K562 (cell line): ENCODE data around the gene DYRK1B. TPM values are rescaled to one million over a fixed set of nuclear protein-coding genes. Genes with fewer than 3 reads are reported as not detected.
A peak's percentile ranks its signal among the peaks of the same experiment; 100 is the strongest.

Experiments
- ASH1L ChIP-seq: fragments of 450-650 bp; IDR thresholded peaks from 2 replicates; pipeline ENCODE4 v1.6.1; 2018; ENCODE audit warnings: borderline replicate concordance, mild to moderate bottlenecking, low read depth; ENCODE audit not compliant: partially characterized antibody
- EHMT2 ChIP-seq: fragments of 450-650 bp; IDR thresholded peaks from 2 replicates; pipeline ENCODE4 v1.6.1; 2018; ENCODE audit warnings: antibody characterized with exemption
- IRF2 ChIP-seq: sonication (generic); formaldehyde crosslinking; IDR thresholded peaks from 2 replicates; pipeline ENCODE4 v1.8.1; 2022; ENCODE audit warnings: mild to moderate bottlenecking, missing genetic modification reagents
- JUN ChIP-seq, 2 experiments: sonication (generic) in 1 of 2; formaldehyde crosslinking in 1 of 2; IDR thresholded peaks; 2 replicates each; pipeline versions ENCODE4 v1.6.1 to v1.8.0; 2012 to 2022; ENCODE audit warnings: borderline replicate concordance in 2 of 2, mild to moderate bottlenecking in 2 of 2, improper control_type of control experiment in 1 of 2, low read depth in 1 of 2, low read length in 1 of 2, missing genetic modification reagents in 1 of 2
- LCOR ChIP-seq: sonication (generic); formaldehyde crosslinking; IDR thresholded peaks from 2 replicates; pipeline ENCODE4 v1.8.0; 2022; ENCODE audit warnings: mild to moderate bottlenecking, missing genetic modification reagents
- MAZ ChIP-seq, 2 experiments: fragments of 450-650 bp in 1 of 2; sonication (generic) in 1 of 2; formaldehyde crosslinking; IDR thresholded peaks in 1 of 2; conservative IDR thresholded peaks in 1 of 2; 2 replicates each; pipeline versions ENCODE4 v1.4.0 to v1.5.0; 2020; ENCODE audit warnings: mild to moderate bottlenecking in 1 of 2, missing genetic modification reagents in 1 of 2
- MIER1 ChIP-seq: fragments of 450-650 bp; IDR thresholded peaks from 2 replicates; pipeline ENCODE4 v1.6.1; 2016; ENCODE audit warnings: antibody characterized with exemption, mild to moderate bottlenecking, low read depth
- NCOA1 ChIP-seq: fragments of 450-650 bp; IDR thresholded peaks from 2 replicates; pipeline ENCODE4 v1.6.1; 2016; ENCODE audit warnings: low read depth
- NEUROD1 ChIP-seq: fragments of 150-350 bp; IDR thresholded peaks from 2 replicates; pipeline ENCODE4 v1.6.1; 2014; ENCODE audit warnings: borderline replicate concordance, low read length, low read depth; ENCODE audit not compliant: partially characterized antibody
- NFE2 ChIP-seq: IDR thresholded peaks from 2 replicates; pipeline ENCODE4 v1.6.1; 2014; ENCODE audit warnings: antibody characterized with exemption, low read depth
- NFE2L1 ChIP-seq: fragments of 450-650 bp; IDR thresholded peaks from 2 replicates; pipeline ENCODE4 v1.6.1; 2016; ENCODE audit warnings: missing genetic modification characterization, low read depth, mild to moderate bottlenecking, missing compliant biosample characterization, moderate library complexity, borderline replicate concordance
- SMAD4 ChIP-seq: fragments of 250-450 bp; sonication (Bioruptor Pico); conservative IDR thresholded peaks from 2 replicates; pipeline ENCODE4 v1.8.0; 2021; ENCODE audit warnings: inconsistent platforms, mild to moderate bottlenecking, moderate library complexity
- TARDBP ChIP-seq: fragments of 450-650 bp; IDR thresholded peaks from 2 replicates; pipeline ENCODE4 v1.6.1; 2016
- U2AF2 ChIP-seq: fragments of 200-400 bp; formaldehyde crosslinking; optimal IDR thresholded peaks from 2 replicates; pipeline ENCODE3; 2017; ENCODE audit warnings: low read depth, mild to moderate bottlenecking, low read length
- ZBTB2 ChIP-seq: fragments of 450-650 bp; IDR thresholded peaks from 2 replicates; pipeline ENCODE4 v1.6.1; 2016; ENCODE audit warnings: antibody characterized with exemption
- ZNF3 ChIP-seq: fragments of 250-450 bp; sonication (Bioruptor Pico); IDR thresholded peaks from 2 replicates; pipeline ENCODE4 v1.5.0; 2021; ENCODE audit warnings: mild to moderate bottlenecking, moderate library complexity
- ZNF316 ChIP-seq: fragments of 450-650 bp; IDR thresholded peaks from 2 replicates; pipeline ENCODE4 v1.6.1; 2016
- polyA plus RNA-seq, 8 experiments: library from polyadenylated mRNA; depleted of rRNA in 4 of 8; stranded (reverse) in 5 of 8; unstranded in 3 of 8; fragments of >200 nt; fragmentation: Nextera tagmentation in 2 of 8; fragmentation: Illumina TruSeq in 1 of 8; extraction: Ambion mirVana in 2 of 8; extraction: Trizol in 1 of 8; gene quantifications; 2 replicates each; pipeline versions ENCODE4 v1.2.1 to v1.2.3, GENCODE V29; 2011 to 2014; ENCODE audit warnings: inconsistent platforms in 1 of 8, missing spikeins in 1 of 8
- total RNA-seq, 7 experiments: library from RNA; depleted of rRNA in 6 of 7; stranded (reverse); fragments of >200 nt in 6 of 7; fragmentation: Illumina TruSeq in 2 of 7; extraction: Trizol in 2 of 7; gene quantifications; 2 replicates each; pipeline versions ENCODE4 v1.2.1 to v1.2.3, GENCODE V29; 2011 to 2021; ENCODE audit warnings: low replicate concordance in 1 of 7
- TF ChIP-seq, protein P1 (sequence below): fragments of 450-650 bp; IDR thresholded peaks from 2 replicates; pipeline ENCODE4 v1.7.0; 2016; ENCODE audit warnings: borderline replicate concordance
- TF ChIP-seq, protein P2 (sequence below), 3 experiments: IDR thresholded peaks in 2 of 3; conservative IDR thresholded peaks in 1 of 3; 2 replicates each; pipeline ENCODE4 v1.5.1; 2011 to 2012; ENCODE audit warnings: low read length in 3 of 3, mild to moderate bottlenecking in 3 of 3, control low read depth in 2 of 3, improper control_type of control experiment in 1 of 3, inconsistent platforms in 1 of 3, low read depth in 1 of 3, mixed read lengths in 1 of 3, moderate library complexity in 1 of 3; ENCODE audit not compliant: insufficient read depth in 2 of 3
- TF ChIP-seq, protein P3 (sequence below): IDR thresholded peaks from 2 replicates; pipeline ENCODE4 v1.6.1; 2012; ENCODE audit warnings: low read depth, low read length, improper control_type of control experiment, borderline replicate concordance

Gene DYRK1B
- total and polyA plus RNA-seq, 9 of the 15 experiments (the other 6 are each of a cell fraction or from before 2014, with no cell fraction given), result 0.91 to 5.2 (median 1.5) TPM; not detected in 2

DNA sequence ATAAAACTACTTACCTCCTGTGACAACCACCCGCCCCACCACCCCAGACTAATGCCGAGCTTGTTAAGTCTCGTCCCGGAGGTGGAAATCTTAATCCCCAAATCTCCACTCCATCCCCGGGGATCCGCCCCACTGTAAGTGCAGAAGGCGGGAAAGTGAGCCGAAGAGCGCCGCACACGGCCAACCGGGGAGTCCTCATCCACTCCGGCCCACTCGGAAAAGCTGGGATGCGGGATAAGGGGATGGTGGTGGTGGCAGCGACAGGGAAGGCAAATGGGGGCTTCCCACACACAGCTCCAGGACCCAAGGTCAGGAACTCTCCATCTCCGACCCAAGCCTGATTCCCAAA is 11.6 kb upstream of the DYRK1B start (continued):
- TF ChIP-seq, protein P1, sequence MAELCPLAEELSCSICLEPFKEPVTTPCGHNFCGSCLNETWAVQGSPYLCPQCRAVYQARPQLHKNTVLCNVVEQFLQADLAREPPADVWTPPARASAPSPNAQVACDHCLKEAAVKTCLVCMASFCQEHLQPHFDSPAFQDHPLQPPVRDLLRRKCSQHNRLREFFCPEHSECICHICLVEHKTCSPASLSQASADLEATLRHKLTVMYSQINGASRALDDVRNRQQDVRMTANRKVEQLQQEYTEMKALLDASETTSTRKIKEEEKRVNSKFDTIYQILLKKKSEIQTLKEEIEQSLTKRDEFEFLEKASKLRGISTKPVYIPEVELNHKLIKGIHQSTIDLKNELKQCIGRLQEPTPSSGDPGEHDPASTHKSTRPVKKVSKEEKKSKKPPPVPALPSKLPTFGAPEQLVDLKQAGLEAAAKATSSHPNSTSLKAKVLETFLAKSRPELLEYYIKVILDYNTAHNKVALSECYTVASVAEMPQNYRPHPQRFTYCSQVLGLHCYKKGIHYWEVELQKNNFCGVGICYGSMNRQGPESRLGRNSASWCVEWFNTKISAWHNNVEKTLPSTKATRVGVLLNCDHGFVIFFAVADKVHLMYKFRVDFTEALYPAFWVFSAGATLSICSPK, result no peak
- TF ChIP-seq NEUROD1 (no peak), MAZ (CRISPR knock-in tag; conservative IDR thresholded peaks at IDR 0.05 in 1 of 2, IDR thresholded peaks at IDR 0.05 in 1 of 2) (0 out of 4 replicates have a peak, but pooled peaks of 1 of the 2 experiments have one; percentile 23), ASH1L (no peak), ZNF3 (no peak), ZBTB2 (no peak), IRF2 (no peak), TARDBP (no peak), NFE2L1 (tag) (no peak), EHMT2 (no peak), LCOR (CRISPR knock-in tag) (0 out of 2 replicates have a peak, but pooled peaks have one; percentile 31), MIER1 (no peak), JUN (IDR thresholded peaks at IDR 0.05; ENCODE audit: borderline replicate concordance, low read depth, low read length) (no peak), JUN (CRISPR knock-in tag; IDR thresholded peaks at IDR 0.05; ENCODE audit: borderline replicate concordance) (no peak), ZNF316 (no peak), U2AF2 (no peak), NFE2 (no peak), SMAD4 (CRISPR knock-in tag) (no peak), NCOA1 (no peak)
- TF ChIP-seq, protein P2, sequence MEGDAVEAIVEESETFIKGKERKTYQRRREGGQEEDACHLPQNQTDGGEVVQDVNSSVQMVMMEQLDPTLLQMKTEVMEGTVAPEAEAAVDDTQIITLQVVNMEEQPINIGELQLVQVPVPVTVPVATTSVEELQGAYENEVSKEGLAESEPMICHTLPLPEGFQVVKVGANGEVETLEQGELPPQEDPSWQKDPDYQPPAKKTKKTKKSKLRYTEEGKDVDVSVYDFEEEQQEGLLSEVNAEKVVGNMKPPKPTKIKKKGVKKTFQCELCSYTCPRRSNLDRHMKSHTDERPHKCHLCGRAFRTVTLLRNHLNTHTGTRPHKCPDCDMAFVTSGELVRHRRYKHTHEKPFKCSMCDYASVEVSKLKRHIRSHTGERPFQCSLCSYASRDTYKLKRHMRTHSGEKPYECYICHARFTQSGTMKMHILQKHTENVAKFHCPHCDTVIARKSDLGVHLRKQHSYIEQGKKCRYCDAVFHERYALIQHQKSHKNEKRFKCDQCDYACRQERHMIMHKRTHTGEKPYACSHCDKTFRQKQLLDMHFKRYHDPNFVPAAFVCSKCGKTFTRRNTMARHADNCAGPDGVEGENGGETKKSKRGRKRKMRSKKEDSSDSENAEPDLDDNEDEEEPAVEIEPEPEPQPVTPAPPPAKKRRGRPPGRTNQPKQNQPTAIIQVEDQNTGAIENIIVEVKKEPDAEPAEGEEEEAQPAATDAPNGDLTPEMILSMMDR (IDR thresholded peaks at IDR 0.05 in 2 of 3, conservative IDR thresholded peaks at IDR 0.05 in 1 of 3; ENCODE audit: insufficient read depth in 2 of 3, low read depth in 1 of 3, low read length in 3 of 3), result peak in 2 of 3 experiments; percentile 39 to 40; a peak in 5 of 6 replicates
- TF ChIP-seq, protein P3, sequence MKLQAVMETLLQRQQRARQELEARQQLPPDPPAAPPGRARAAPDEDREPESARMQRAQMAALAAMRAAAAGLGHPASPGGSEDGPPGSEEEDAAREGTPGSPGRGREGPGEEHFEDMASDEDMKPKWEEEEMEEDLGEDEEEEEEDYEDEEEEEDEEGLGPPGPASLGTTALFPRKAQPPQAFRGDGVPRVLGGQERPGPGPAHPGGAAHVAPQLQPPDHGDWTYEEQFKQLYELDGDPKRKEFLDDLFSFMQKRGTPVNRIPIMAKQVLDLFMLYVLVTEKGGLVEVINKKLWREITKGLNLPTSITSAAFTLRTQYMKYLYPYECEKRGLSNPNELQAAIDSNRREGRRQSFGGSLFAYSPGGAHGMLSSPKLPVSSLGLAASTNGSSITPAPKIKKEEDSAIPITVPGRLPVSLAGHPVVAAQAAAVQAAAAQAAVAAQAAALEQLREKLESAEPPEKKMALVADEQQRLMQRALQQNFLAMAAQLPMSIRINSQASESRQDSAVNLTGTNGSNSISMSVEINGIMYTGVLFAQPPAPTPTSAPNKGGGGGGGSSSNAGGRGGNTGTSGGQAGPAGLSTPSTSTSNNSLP, result no peak
